Right forelimb (tissue), 1 donor: Measurements from ENCODE around the gene KRTAP4-6.
"Not testable (repeated sequence)": the region's sequence is repeated elsewhere in the genome, so short reads cannot be mapped to it uniquely, and the experiment has no call there.

Source experiments
- DNase-seq: peaks from one replicate; pipeline ENCODE4 v3.0.0-alpha.2; 2018

The KRTAP4-6 gene

DNA sequence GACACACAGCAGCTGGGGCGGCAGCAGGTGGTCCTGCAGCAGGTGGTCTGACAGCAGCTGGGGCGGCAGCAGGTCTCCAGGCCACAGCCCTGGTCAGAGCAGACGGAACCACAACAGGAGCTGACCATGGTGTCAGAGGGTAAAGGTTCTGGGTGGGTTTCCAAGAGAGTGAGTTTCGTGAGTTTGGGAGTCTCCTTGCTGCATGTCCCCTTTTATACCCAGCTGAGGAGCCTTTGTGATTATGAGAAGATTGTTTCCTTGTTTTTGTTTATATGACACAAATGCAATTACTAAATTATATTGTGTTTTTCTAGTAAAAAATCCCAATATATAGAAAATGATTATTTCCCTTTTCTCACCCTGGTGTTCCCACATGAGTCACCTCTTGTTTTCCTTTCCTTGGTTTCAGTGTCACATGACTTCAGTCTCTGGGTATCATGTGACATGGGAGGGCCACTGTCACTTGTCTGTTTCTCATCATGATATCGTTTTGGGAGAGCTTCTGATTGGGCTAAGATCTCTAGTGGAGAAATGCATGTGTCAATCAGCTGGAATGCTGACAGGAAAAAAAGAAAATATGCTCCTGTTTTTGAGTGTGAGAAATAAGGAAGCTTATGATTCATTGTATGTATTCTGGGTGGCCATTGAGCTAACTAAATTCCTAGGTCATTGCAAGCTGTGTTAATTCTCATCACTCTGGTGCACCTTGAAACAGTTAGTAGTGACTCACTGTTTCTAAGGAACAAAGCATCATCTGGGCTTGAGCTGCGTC lies at the start of gene KRTAP4-6:
KRTAP4-6 (minus strand) TSS at position 185 of the 772 bp plus-strand sequence; CDS start at position 128, 57 bp downstream.
- no peak for DNase-seq

DNA sequence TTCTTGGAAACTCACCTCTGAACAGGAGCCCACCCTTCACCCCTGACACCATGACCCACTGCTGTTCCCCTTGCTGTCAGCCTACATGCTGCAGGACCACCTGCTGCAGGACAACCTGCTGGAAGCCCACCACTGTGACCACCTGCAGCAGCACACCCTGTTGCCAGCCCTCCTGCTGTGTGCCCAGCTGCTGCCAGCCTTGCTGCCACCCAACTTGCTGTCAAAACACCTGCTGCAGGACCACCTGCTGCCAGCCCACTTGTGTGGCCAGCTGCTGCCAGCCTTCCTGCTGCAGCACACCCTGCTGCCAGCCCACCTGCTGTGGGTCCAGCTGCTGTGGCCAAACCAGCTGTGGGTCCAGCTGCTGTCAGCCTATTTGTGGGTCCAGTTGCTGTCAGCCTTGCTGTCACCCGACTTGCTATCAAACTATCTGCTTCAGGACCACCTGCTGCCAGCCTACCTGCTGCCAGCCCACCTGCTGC lies 49.5 kb upstream of the KRTAP4-6 start, which contains the start of gene KRTAP9-1:
KRTAP9-1 (plus strand) TSS at position 51 of the 482 bp plus-strand sequence; CDS start at position 51, 0 bp downstream.
- not testable (repeated sequence) for DNase-seq

DNA sequence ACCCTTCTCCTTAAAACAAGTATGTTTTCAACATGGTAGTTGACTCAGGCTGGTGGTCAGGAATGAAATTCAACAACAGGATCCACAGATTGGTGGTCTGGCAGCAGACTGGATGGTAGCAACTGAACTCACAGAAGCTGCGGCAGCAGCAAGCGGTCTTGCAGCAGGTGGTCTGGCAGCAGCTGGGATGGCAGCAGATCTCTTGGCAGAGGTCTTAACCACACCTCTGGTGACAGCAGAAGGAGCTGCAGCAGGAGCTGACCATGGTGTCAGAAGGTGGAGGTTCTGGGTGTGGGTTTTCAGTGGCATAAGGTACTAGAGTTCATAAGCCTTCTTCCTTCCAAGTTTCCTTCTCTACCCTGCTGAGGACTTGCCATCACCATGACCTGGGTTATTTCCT lies 46.5 kb upstream of the KRTAP4-6 start:
- DNase-seq: no peak

DNA sequence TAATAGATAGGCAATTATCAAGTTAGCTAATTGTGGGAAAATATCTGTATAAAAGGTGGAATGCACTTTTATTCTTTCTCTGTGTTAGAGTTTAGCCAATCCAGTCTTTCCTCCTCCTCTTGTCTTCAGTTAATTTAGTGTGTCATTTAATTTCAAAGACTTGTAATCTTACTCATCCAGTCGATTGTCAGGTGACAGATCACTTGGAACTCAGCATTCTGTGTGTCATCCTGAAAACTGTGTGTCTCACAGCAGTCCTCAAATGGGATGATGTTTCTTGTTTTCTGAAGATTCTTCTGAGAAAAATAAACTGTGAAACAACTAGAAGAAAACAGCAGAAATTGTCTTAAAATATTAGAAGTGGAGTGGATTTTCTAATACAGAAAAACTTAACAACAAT lies 44.7 kb upstream of the KRTAP4-6 start:
- DNase-seq: no peak

DNA sequence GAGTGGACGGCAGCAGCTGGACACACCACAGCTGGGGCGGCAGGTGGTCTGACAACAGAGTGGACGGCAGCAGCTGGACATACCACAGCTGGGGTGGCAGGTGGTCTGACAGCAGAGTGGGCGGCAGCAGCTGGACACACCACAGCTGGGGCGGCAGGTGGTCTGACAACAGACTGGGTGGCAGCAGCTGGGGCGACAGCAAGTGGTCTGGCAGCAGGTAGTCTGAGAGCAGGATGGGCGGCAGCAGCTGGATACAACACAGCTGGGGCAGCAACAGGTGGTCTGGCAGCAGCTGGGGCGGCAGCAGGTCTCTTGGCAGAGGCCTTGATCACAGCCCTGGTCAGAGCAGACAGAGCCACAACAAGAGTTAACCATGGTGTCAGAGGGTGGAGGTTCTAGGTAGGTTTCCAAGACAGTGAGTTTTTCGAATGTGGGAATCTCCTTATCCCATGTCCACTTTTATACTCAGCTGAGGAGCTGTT lies 44.2 kb upstream of the KRTAP4-6 start, which contains the start of gene KRTAP4-1:
KRTAP4-1 (minus strand) TSS at position 432 of the 482 bp plus-strand sequence; CDS start at position 375, 57 bp downstream.
- DNase-seq: no peak

DNA sequence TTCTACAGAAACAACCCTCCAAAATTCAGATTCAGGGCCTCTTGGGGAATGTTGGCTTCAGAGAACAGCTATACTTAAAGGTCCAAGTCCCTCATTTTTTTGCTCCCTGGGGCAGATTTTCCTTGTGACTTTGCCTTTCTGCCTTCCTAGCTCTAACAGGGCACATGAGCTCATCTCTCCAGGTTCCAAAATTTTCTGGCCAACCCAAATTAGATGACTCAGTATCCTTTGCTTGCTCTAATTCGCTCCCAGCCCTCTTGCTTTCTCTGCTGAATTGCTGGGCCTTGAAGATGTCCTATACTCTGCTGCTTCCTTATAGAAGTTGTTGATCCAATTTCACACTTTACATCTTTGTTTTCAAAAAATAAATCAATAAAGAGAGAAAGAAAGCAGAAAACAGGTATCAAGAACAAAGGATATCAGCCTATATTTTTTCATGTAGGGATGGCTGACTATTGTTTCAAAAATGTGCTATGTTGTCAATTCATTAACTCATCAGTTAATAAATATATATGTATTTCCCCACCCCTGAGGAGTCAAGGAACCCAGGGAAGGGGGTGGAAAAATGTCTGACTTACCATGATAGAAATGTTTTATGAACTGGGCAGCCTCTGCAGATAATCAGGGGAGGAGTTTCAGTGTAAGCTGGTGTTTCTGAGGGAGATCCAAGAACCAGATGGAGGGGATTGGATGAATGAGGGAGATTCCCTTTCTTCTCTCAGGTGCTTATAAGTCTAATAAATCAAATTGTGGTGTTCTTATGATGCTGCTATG lies 38.7 kb upstream of the KRTAP4-6 start:
- DNase-seq: no peak

DNA sequence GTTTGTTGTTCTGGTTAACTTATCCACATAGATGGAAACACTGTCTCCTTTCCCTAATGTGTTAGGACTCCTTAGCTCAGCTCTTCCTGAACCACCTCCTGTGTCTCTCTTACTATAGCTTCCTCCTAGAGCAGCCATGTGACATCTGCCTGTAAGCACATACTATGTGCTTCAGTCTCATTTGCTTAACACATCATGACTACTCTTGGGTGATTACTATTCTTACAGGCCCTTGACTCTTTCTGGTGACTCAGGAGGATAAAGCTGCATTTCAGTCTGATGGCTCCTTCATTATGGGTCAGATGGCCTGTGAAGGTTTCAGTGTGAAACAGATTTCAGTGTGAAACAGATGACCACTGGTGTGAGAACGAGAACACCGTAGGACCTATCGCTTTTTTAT lies 38.0 kb upstream of the KRTAP4-6 start:
- no peak for DNase-seq

DNA sequence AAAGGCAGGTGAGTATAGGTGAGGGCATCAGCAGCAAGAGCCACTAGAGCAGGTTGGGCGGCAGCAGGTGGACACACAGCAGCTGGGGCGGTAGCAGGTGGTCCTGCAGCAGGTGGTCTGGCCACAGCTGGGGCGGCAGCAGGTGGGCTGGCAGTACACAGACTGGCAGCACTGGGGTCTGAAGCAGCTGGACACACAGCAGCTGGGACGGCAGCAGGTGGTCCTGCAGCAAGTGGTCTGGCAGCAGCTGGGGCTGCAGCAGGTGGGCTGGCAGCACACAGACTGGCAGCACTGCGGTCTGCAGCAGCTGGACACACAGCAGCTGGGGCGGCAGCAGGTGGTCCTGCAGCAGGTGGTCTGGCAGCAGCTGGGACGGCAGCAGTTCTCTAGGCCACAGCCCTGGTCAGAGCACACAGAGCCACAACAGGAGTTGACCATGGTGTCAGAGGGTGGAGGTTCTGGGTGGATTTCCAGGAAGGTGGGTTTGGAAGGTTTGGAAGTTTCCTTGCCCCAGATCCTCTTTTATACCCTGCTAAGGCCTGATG lies 37.5 kb upstream of the KRTAP4-6 start, which contains the start of gene KRTAP4-2:
KRTAP4-2 (minus strand) TSS at position 495 of the 545 bp plus-strand sequence; CDS start at position 438, 57 bp downstream.
- no peak for DNase-seq

DNA sequence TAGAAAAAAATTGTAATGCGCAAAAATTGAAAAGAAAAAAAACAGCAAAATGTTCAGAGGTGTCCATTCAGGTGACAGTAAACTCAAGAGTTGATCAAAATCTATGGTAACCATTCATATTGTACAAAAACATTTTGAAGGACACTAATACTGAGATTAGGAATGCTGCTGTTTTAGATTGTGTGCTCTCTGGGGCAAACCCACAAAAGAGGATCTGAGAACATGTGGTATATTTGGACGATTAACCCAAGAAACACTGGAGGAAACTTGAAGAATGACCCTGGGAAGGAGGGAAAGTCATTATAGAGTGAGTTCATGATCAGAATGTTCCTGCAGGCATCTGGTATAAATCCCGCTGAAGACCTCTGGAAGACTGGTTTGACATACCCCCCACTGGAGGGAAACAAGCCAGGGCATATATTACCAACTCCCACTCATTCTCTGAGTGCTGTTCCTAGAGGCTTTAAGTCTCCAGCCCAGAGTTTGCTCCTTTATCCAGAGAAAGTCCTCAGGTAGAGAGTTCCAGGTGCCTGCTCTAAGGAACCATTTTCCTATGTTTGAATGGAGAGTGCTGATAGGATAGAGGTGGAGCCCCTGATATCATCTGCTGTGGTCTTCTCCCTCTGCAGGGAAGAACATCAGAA lies 36.5 kb upstream of the KRTAP4-6 start:
- no peak for DNase-seq

DNA sequence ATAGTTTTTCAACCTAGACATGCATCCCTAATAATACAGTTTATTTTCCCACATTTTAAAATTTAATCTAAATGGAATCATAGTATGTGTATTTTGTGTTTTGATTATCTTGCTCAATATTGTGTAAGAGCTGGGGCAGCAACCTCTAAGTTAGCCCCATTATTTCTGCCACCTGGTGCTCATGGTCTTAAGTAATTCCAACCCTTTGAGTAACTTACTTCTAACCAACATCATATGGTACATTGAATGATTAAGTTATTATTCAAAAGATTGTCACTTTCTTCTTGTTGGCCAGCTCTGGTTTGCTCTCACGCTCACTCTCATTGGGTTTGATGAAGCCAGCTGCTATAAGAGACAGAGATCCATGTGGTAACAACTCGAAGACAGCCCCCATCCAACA lies 31.5 kb upstream of the KRTAP4-6 start:
- DNase-seq: no peak

DNA sequence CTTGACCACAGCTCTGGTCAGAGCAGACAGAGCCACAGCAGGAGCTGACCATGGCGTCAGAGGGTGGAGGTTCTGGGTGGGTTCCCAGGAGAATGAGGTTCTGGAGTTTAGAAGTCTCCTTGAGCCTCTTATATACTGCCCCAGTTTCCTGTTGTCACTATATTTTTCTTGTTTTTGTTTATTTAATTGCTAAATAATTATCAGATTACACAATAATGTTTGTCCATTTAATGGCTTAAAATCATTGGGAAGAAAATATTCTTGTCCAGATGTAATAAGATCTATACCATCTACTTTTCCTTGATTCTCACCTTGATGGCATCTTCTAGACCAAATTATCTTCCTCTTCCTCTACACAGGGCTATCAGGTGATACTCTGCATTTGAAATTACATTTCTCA lies 27.8 kb upstream of the KRTAP4-6 start, which contains the start of gene KRTAP4-3:
KRTAP4-3 (minus strand) TSS at position 101 of the 400 bp plus-strand sequence; CDS start at position 52, 49 bp downstream.
- no peak for DNase-seq

DNA sequence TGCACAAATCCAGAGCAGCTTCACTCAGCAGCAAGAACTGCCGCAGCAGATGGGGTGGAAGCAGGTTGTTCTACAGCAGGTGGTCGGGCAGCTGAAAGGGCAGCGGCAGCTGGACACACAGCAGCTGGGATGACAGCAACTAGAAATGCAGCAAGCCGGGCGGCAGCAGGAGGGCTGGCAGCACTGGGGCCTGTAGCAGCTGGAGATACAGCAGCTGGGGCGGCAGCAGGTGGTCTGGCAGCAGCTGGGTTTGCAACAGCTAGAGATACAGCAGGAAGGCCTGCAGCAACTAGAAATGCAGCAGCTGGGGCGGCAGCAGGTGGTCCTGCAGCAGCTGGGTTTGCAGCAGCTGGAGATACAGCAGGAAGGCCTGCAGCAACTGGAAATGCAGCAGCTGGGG lies 27.2 kb upstream of the KRTAP4-6 start:
- DNase-seq: no peak

DNA sequence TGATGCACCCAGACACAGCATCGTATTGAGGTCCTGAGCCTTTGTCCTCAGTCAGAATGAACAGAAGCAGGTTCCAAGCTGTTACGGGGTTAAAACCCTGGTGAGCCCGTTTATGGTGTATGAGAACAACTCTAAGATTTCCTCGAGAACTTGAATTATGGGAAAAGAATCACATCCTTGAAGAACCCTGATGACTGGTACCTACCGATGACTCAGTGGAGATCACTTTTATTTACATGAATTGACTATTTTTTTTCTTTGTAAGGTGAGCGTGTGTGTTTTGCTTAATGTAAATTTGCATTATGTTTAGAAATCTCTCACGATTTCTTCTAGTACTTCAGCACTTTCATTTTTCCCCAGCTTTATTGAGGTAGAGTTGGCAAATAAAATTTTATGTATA lies 23.5 kb upstream of the KRTAP4-6 start:
- no peak for DNase-seq

DNA sequence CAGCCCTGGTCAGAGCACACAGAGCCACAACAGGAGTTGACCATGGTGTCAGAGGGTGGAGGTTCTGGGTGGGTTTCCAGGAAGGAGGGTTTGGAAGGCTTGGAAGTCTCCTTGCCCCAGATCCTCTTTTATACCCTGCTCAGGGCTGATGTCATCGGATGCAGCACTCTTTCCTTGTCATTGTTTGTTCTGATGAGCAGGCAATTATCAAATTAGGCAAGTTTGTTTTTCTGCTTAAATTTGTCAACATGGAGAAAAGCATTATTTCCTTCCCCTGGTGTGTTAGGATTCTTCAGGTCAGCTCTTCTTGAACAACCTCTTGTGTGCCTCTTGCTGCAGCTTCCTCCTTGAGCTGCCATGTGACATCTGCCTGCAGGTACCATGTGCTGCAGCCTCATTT lies 20.3 kb upstream of the KRTAP4-6 start, which contains the start of gene KRTAP4-4:
KRTAP4-4 (minus strand) TSS at position 101 of the 400 bp plus-strand sequence; CDS start at position 44, 57 bp downstream.
- no peak for DNase-seq

DNA sequence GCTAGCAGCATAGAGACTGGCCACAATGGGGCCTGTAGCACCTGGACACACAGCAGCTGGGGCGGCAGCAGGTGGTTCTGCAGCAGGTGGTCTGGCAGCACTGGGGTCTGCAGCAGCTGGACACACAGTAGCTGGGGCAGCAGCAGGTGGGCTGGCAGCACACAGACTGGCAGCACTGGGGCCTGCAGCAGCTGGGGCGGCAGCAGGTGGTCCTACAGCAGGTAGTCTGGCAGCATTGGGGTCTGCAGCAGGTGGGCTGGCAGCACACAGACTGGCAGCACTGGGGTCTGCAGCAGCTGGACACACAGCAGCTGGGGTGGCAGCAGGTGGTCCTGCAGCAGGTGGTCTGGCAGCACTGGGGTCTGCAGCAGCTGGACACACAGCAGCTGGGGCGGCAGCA lies 19.8 kb upstream of the KRTAP4-6 start:
- not testable (repeated sequence) for DNase-seq

DNA sequence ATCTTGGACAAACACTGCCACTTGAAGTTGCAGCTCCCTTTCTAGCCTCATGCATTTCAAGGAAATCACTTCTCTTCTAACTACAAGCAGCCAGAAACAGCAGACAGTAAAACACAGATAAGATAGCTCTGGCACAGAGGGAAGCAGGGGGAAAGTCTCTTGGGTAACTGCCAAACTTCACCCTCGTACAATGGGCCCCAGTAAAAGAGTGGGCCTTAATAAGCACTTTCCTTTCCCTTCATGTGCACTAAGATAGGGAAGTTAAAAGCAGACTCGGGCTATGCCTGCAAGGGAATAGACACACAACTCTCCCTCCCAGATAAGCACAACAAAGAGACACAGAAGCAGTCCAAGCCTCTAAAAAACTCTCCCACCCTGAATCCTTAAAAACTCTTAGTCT lies 13.5 kb upstream of the KRTAP4-6 start:
- DNase-seq: no peak

DNA sequence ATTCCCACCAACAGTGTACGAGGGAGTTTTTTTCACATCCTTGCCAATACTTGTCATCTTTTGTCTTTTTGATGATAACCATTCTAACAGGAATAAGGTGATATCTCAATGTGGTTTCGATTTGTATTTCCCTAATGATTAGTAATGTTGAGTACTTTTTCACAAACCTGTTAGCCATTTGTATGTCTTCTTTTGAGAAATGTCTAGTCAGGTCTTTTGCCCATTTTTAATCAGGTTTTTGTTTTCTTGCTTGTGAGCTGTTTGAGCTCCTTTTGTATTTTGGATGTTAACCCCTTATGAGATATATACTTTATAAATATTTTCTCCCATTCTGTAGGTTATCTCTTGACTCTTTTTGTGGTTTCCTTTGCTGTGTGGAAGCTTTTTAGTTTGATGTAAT lies 11.2 kb upstream of the KRTAP4-6 start:
- no peak for DNase-seq

DNA sequence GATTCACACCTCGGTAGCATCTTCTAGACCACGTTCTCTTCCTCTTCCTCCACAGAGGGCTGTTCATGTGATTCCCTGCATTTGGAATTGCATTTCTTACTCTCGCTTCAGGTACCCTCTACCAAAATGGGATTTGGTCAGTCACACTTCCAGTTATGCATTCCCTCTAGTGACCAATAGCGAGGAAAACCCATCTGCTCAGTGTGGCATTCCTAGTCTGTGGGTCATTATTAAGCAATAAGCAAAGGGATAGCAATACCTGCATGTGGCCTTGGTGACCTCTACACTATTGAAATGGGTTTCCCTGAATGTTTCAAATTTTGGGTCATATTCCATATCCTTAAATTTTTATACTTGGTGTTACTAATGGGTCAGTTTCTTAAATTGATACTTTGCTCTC lies 9.7 kb upstream of the KRTAP4-6 start:
- no peak for DNase-seq

DNA sequence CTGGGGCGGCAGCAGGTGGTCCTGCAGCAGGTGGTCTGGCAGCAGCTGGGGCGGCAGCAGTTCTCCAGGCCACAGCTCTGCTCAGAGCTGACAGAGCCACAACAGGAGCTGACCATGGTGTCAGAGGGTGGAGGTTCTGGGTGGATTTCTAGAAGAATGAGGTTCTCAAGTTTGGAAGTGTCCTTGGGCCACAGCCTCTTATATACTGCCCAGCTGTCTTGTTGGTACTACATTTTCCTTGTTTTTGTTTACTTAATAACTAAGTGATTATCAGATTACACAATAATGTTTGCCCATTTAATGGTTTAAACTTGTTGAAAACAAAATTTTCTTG lies 9.3 kb upstream of the KRTAP4-6 start, which contains the start of gene KRTAP4-5:
KRTAP4-5 (minus strand) TSS at position 174 of the 334 bp plus-strand sequence; CDS start at position 116, 58 bp downstream.
- no peak for DNase-seq

DNA sequence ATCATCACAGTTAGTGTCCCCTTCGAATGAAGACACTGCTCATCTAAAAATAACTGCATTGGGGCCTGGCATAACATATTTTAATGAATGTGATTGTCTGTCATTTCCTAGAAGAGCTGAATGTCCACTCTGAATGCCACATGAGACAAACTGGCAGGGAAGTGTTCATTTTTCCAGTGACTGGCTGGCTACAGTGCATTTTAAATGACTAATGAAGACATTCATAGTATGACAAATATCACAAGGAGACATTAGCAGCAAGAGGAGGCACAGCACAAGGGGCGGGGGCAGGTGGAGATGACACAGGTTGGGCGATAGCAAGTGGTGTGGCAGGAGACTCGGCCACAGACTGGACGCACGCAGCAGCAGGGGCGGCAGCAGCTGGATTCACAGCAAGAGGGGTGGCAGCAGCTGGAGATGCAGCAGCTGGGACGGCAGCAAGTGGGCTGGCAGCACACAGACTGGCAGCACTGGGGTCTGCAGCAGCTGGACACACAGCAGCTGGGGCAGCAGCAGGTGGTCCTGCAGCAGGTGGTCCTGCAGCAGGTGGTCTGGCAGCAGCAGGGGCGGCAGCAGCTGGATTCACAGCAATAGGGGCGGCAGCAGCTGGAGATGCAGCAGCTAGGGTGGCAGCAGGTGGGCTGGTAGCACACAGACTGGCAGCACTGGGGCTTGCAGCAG lies 8.8 kb upstream of the KRTAP4-6 start:
- not testable (repeated sequence) for DNase-seq

DNA sequence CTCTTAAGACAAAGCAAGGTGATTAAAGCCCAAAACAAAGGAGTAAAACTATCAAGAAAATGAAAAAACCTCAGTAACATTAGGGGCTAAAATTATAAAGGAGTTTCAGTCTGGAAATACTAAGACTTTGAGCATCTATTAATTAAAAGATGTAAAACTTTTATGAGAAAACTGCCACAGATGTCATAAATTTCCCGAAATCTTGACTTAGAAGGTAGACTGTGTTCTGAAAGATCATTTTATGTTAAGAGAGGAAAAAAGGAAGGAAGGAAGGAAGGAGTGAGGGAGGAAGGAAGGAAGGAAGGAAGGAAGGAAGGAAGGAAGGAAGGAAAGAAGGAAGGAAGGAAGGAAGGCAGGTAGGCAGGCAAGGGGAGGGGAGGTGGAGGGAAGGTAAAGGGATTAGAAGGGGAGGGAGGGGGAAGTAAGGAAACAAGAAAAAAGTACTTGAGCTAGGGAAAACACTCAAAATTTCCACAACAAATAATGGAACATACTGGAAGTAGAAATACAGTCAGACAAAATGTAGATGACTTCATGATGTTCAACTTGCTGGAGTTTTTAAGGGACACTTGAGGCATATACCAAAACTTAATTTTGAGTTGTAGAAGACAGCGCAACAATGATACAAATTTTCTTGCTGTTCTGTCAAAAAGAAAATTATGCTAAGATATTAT lies 7.3 kb upstream of the KRTAP4-6 start:
- DNase-seq: no peak
